ENCODE measurements around the gene CDH26.

DNA sequence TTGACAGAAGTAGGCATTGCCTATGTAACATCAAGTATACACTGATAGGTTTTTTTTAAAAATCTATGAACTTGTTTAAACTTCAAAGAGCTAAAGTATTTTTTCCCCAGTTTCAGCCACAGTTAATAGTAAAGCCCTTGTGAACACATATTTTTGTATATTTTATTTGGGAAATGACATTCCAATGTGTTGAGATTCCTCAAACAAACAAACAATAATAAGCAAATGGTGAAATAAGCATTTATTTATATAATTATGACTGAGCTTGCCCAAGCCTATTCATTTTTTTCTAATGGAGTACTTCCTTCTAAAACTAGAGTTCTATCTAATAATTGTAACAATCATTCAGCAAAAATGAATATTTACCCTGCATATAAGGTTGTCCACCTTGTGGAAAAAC, 37.3 kb upstream of the CDH26 start:
- TF ChIP-seq, protein P1, sequence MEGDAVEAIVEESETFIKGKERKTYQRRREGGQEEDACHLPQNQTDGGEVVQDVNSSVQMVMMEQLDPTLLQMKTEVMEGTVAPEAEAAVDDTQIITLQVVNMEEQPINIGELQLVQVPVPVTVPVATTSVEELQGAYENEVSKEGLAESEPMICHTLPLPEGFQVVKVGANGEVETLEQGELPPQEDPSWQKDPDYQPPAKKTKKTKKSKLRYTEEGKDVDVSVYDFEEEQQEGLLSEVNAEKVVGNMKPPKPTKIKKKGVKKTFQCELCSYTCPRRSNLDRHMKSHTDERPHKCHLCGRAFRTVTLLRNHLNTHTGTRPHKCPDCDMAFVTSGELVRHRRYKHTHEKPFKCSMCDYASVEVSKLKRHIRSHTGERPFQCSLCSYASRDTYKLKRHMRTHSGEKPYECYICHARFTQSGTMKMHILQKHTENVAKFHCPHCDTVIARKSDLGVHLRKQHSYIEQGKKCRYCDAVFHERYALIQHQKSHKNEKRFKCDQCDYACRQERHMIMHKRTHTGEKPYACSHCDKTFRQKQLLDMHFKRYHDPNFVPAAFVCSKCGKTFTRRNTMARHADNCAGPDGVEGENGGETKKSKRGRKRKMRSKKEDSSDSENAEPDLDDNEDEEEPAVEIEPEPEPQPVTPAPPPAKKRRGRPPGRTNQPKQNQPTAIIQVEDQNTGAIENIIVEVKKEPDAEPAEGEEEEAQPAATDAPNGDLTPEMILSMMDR (IDR thresholded peaks at IDR 0.05; ENCODE audit: insufficient read depth, low read length, poor library complexity, severe bottlenecking) = no peak
- TF ChIP-seq EZH2phosphoT487 (conservative IDR thresholded peaks at IDR 0.05; ENCODE audit: low read length) = no peak
